HepG2 (cell line): ENCODE measurements around the gene AMDHD1. TPM values are rescaled to one million over a fixed set of nuclear protein-coding genes. Genes with fewer than 3 reads are reported as not detected.

ENCODE experiments used
- BHLHE40 ChIP-seq: IDR thresholded peaks from 2 replicates; pipeline ENCODE4 v1.6.1; 2011; ENCODE audit warnings: low read length, improper control_type of control experiment
- E2F5 ChIP-seq: sonication (generic); formaldehyde crosslinking; conservative IDR thresholded peaks from 2 replicates; pipeline ENCODE4 v1.4.0; 2020; ENCODE audit warnings: missing genetic modification reagents
- EZH2 ChIP-seq: conservative IDR thresholded peaks from 2 replicates; pipeline ENCODE4 v1.6.1; 2012; ENCODE audit warnings: mild to moderate bottlenecking, low read depth, low read length, moderate library complexity
- HDAC6 ChIP-seq: fragments of 200-600 bp; sonication (generic); IDR thresholded peaks from 2 replicates; pipeline ENCODE4 v1.7.0; 2017; ENCODE audit warnings: mild to moderate bottlenecking, antibody characterized with exemption, low read length, low read depth
- HMGA1 ChIP-seq: sonication (generic); formaldehyde crosslinking; conservative IDR thresholded peaks from 2 replicates; pipeline ENCODE4 v1.4.0; 2020; ENCODE audit warnings: missing genetic modification reagents
- NCOR1 ChIP-seq: fragments of 200-600 bp; sonication (generic); IDR thresholded peaks from 2 replicates; pipeline ENCODE4 v1.7.0; 2017; ENCODE audit warnings: antibody characterized with exemption, low read length, borderline replicate concordance
- SKI ChIP-seq: fragments of 450-650 bp; IDR thresholded peaks from one replicate; pipeline ENCODE4 v1.6.1; 2018; ENCODE audit warnings: mild to moderate bottlenecking; ENCODE audit not compliant: partially characterized antibody
- TFDP1 ChIP-seq: IDR thresholded peaks from 2 replicates; pipeline ENCODE4 v1.6.1; 2016; ENCODE audit warnings: missing compliant biosample characterization, missing genetic modification reagents, borderline replicate concordance
- ZFP37 ChIP-seq: sonication (generic); formaldehyde crosslinking; IDR thresholded peaks from 2 replicates; pipeline ENCODE4 v1.4.0; 2020; ENCODE audit warnings: missing genetic modification reagents, borderline replicate concordance
- ZFY ChIP-seq: sonication (generic); formaldehyde crosslinking; IDR thresholded peaks from 2 replicates; pipeline ENCODE4 v1.4.0; 2020; ENCODE audit warnings: missing genetic modification reagents
- ZNF264 ChIP-seq: sonication (generic); formaldehyde crosslinking; IDR thresholded peaks from 2 replicates; pipeline ENCODE4 v1.4.0; 2020; ENCODE audit warnings: missing genetic modification reagents
- ZNF557 ChIP-seq: sonication (generic); formaldehyde crosslinking; IDR thresholded peaks from 2 replicates; pipeline ENCODE4 v1.4.0; 2020; ENCODE audit warnings: missing genetic modification reagents
- ZSCAN12 ChIP-seq: sonication (generic); formaldehyde crosslinking; IDR thresholded peaks from 2 replicates; pipeline ENCODE4 v1.9.0; 2021; ENCODE audit warnings: mild to moderate bottlenecking, missing genetic modification reagents
- polyA plus RNA-seq, 8 experiments: library from polyadenylated mRNA; depleted of rRNA in 3 of 8; stranded (reverse) in 7 of 8; unstranded in 1 of 8; fragments of >200 nt; fragmentation: Illumina TruSeq in 4 of 8; extraction: Trizol in 4 of 8; gene quantifications; 2 replicates each; pipeline versions ENCODE4 v1.2.1 to v1.2.3, GENCODE V29; 2011 to 2016; ENCODE audit warnings: low read depth in 4 of 8, missing spikeins in 1 of 8, mixed read lengths in 1 of 8; ENCODE audit not compliant: insufficient read depth in 1 of 8
- total RNA-seq, 5 experiments: library from RNA; depleted of rRNA; stranded (reverse); fragments of >200 nt; fragmentation: Illumina TruSeq; extraction: Trizol; gene quantifications; 2 replicates each; pipeline ENCODE4 v1.2.3, GENCODE V29; 2016; ENCODE audit warnings: low read depth in 1 of 5
- TF ChIP-seq, protein P1 (sequence below): sonication (generic); formaldehyde crosslinking; conservative IDR thresholded peaks from 2 replicates; pipeline ENCODE4 v1.4.0; 2020; ENCODE audit warnings: missing genetic modification reagents
- TF ChIP-seq, protein P2 (sequence below), 2 experiments: fragments of 450-650 bp in 1 of 2; sonication (generic) in 1 of 2; formaldehyde crosslinking in 1 of 2; IDR thresholded peaks; 2 replicates each; pipeline versions ENCODE4 v1.6.1 to v1.8.0; 2016 to 2022; ENCODE audit warnings: antibody characterized with exemption in 1 of 2, mild to moderate bottlenecking in 1 of 2, missing genetic modification reagents in 1 of 2

The AMDHD1 gene
- total and polyA plus RNA-seq, 2 of the 13 experiments (the other 11 are each of a cell fraction or from before 2014, with no cell fraction given): 6.5 to 29.6 TPM

- TF ChIP-seq, protein P1, sequence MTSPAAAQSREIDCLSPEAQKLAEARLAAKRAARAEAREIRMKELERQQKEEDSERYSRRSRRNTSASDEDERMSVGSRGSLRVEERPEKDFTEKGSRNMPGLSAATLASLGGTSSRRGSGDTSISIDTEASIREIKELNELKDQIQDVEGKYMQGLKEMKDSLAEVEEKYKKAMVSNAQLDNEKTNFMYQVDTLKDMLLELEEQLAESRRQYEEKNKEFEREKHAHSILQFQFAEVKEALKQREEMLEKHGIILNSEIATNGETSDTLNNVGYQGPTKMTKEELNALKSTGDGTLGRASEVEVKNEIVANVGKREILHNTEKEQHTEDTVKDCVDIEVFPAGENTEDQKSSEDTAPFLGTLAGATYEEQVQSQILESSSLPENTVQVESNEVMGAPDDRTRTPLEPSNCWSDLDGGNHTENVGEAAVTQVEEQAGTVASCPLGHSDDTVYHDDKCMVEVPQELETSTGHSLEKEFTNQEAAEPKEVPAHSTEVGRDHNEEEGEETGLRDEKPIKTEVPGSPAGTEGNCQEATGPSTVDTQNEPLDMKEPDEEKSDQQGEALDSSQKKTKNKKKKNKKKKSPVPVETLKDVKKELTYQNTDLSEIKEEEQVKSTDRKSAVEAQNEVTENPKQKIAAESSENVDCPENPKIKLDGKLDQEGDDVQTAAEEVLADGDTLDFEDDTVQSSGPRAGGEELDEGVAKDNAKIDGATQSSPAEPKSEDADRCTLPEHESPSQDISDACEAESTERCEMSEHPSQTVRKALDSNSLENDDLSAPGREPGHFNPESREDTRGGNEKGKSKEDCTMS (CRISPR knock-in tag): no peak
- TF ChIP-seq TFDP1 (CRISPR knock-in tag): peak; percentile 34; the same call in 1 of the 2 replicates
- 0 out of 2 replicates have a peak, but pooled peaks have one; percentile 33 for TF ChIP-seq ZFP37
- TF ChIP-seq HDAC6: no peak
- no peak for TF ChIP-seq ZNF557
- peak; percentile 10; the same call in 1 of the 2 replicates for TF ChIP-seq NCOR1
- TF ChIP-seq HMGA1 (CRISPR knock-in tag): no peak
- no peak for TF ChIP-seq ZSCAN12 (CRISPR knock-in tag)
- TF ChIP-seq E2F5 (CRISPR knock-in tag): no peak
- TF ChIP-seq ZFY (CRISPR knock-in tag): peak; percentile 12; the same call in 1 of the 2 replicates
- TF ChIP-seq, protein P2, sequence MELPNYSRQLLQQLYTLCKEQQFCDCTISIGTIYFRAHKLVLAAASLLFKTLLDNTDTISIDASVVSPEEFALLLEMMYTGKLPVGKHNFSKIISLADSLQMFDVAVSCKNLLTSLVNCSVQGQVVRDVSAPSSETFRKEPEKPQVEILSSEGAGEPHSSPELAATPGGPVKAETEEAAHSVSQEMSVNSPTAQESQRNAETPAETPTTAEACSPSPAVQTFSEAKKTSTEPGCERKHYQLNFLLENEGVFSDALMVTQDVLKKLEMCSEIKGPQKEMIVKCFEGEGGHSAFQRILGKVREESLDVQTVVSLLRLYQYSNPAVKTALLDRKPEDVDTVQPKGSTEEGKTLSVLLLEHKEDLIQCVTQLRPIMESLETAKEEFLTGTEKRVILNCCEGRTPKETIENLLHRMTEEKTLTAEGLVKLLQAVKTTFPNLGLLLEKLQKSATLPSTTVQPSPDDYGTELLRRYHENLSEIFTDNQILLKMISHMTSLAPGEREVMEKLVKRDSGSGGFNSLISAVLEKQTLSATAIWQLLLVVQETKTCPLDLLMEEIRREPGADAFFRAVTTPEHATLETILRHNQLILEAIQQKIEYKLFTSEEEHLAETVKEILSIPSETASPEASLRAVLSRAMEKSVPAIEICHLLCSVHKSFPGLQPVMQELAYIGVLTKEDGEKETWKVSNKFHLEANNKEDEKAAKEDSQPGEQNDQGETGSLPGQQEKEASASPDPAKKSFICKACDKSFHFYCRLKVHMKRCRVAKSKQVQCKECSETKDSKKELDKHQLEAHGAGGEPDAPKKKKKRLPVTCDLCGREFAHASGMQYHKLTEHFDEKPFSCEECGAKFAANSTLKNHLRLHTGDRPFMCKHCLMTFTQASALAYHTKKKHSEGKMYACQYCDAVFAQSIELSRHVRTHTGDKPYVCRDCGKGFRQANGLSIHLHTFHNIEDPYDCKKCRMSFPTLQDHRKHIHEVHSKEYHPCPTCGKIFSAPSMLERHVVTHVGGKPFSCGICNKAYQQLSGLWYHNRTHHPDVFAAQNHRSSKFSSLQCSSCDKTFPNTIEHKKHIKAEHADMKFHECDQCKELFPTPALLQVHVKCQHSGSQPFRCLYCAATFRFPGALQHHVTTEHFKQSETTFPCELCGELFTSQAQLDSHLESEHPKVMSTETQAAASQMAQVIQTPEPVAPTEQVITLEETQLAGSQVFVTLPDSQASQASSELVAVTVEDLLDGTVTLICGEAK (IDR thresholded peaks at IDR 0.05): peak; percentile 45
- TF ChIP-seq, protein P2 (CRISPR knock-in tag; IDR thresholded peaks at IDR 0.05): no peak; the same call in 1 of the 2 replicates
- no peak for TF ChIP-seq EZH2
- no peak for TF ChIP-seq SKI
- TF ChIP-seq ZNF264: peak; percentile 41
- TF ChIP-seq BHLHE40: no peak
Measured at GRCh38 chr12:95942524-95943329, 404 bp upstream of the AMDHD1 start, which contains the start of gene CCDC38 (continued).
